K562 (cell line): Measurements from ENCODE around the gene TLE4.

Source experiments
- CBFB ChIP-seq: sonication (generic); formaldehyde crosslinking; IDR thresholded peaks from 2 replicates; pipeline ENCODE4 v1.4.0; 2020; ENCODE audit warnings: mild to moderate bottlenecking, missing genetic modification reagents
- CTCF ChIP-seq, 3 experiments: IDR thresholded peaks in 2 of 3; conservative IDR thresholded peaks in 1 of 3; 2 replicates each; pipeline ENCODE4 v1.5.1; 2011 to 2012; ENCODE audit warnings: low read length in 3 of 3, mild to moderate bottlenecking in 3 of 3, control low read depth in 2 of 3, improper control_type of control experiment in 1 of 3, inconsistent platforms in 1 of 3, low read depth in 1 of 3, mixed read lengths in 1 of 3, moderate library complexity in 1 of 3; ENCODE audit not compliant: insufficient read depth in 2 of 3
- HNRNPL ChIP-seq: fragments of 200-400 bp; formaldehyde crosslinking; IDR thresholded peaks from 2 replicates; pipeline ENCODE4 v1.6.1; 2017; ENCODE audit warnings: low read depth, mild to moderate bottlenecking, low read length
- MEF2D ChIP-seq: conservative IDR thresholded peaks from 2 replicates; pipeline ENCODE4 v1.6.1; 2016; ENCODE audit warnings: low read depth, missing genetic modification characterization, missing compliant biosample characterization
- SMC3 ChIP-seq: conservative IDR thresholded peaks from 2 replicates; pipeline ENCODE4 v1.6.1; 2011; ENCODE audit warnings: low read depth, low read length, improper control_type of control experiment; ENCODE audit not compliant: insufficient read depth
- SRSF7 ChIP-seq: fragments of 200-400 bp; formaldehyde crosslinking; optimal IDR thresholded peaks from 2 replicates; pipeline ENCODE3; 2017; ENCODE audit warnings: mild to moderate bottlenecking, low read depth, low read length
- TBP ChIP-seq: optimal IDR thresholded peaks from 2 replicates; pipeline ENCODE3; 2011; ENCODE audit warnings: low read depth, low read length, improper control_type of control experiment
- TCF7L2 ChIP-seq: fragments of 150-350 bp; IDR thresholded peaks from 2 replicates; pipeline ENCODE4 v1.6.1; 2016; ENCODE audit warnings: low read depth, mild to moderate bottlenecking, low read length, moderate library complexity
- TEAD2 ChIP-seq: fragments of 450-650 bp; IDR thresholded peaks from 2 replicates; pipeline ENCODE4 v1.6.1; 2016; ENCODE audit warnings: missing genetic modification characterization, control low read depth, missing compliant biosample characterization
- ZNF12 ChIP-seq: sonication (generic); formaldehyde crosslinking; IDR thresholded peaks from 2 replicates; pipeline ENCODE4 v1.4.0; 2020; ENCODE audit warnings: mild to moderate bottlenecking, missing genetic modification reagents
- ZNF277 ChIP-seq: fragments of 250-450 bp; sonication (Bioruptor Pico); IDR thresholded peaks from 2 replicates; pipeline ENCODE4 v1.8.0; 2022; ENCODE audit warnings: inconsistent platforms, mild to moderate bottlenecking, moderate library complexity, borderline replicate concordance
- TF ChIP-seq, protein P1 (sequence below): sonication (generic); formaldehyde crosslinking; IDR thresholded peaks from 2 replicates; pipeline ENCODE4 v1.8.1; 2022; ENCODE audit warnings: missing genetic modification reagents
- TF ChIP-seq, protein P2 (sequence below): sonication (generic); formaldehyde crosslinking; IDR thresholded peaks from 2 replicates; pipeline ENCODE4 v1.8.0; 2023; ENCODE audit warnings: mild to moderate bottlenecking, missing genetic modification reagents

DNA sequence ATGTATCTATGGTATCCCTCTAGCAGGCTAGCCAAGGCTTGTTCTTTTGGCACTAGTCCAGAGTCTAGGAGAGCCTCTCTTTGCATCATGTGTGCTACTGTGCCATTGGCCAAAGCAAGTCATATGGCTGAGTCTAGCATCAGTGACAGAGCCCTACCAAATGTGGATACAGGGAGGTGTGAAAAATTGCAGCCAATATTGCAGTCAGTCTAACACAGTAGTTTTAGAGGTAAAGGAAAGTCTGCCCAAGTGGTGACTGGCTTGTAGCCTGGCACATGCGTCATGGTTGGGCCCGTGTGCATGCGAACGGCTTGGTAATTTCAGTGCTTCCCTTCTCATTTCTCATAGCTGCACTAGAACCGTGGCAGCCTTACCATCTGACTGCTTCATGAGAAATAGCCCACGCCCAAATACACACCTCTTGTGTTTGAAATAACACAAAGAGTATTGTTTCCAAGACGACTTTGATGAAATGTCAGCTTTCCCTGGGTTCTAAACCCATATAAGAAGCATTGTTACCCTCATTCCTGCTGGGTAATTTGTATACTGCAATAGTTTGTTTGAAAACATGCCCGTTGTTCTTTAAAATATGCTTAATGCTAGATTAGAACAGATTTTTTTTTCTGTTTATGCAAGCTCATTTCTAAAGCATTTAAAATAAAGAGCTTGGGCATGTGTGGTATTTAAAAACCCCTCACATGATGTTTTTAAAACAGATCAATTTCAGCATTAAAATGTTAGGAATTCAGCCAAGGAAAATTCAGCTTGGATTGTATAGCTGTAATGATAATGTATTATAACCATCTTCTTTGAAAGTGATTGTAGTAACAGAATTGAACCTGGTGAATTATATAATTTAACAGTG is 113.2 kb downstream of the TLE4 start:
- no peak for TF ChIP-seq ZNF277 (CRISPR knock-in tag)
- TF ChIP-seq, protein P1, sequence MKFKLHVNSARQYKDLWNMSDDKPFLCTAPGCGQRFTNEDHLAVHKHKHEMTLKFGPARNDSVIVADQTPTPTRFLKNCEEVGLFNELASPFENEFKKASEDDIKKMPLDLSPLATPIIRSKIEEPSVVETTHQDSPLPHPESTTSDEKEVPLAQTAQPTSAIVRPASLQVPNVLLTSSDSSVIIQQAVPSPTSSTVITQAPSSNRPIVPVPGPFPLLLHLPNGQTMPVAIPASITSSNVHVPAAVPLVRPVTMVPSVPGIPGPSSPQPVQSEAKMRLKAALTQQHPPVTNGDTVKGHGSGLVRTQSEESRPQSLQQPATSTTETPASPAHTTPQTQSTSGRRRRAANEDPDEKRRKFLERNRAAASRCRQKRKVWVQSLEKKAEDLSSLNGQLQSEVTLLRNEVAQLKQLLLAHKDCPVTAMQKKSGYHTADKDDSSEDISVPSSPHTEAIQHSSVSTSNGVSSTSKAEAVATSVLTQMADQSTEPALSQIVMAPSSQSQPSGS (CRISPR knock-in tag): no peak
- no peak for TF ChIP-seq SRSF7
- no peak for TF ChIP-seq TCF7L2
- no peak for TF ChIP-seq CTCF (IDR thresholded peaks at IDR 0.05 in 2 of 3, conservative IDR thresholded peaks at IDR 0.05 in 1 of 3; ENCODE audit: insufficient read depth in 2 of 3, low read depth in 1 of 3, low read length in 3 of 3)
- no peak for TF ChIP-seq MEF2D (tag)
- no peak for TF ChIP-seq CBFB (CRISPR knock-in tag)
- no peak for TF ChIP-seq TBP
- TF ChIP-seq SMC3: no peak
- no peak for TF ChIP-seq ZNF12 (CRISPR knock-in tag)
- no peak for TF ChIP-seq HNRNPL
- TF ChIP-seq, protein P2, sequence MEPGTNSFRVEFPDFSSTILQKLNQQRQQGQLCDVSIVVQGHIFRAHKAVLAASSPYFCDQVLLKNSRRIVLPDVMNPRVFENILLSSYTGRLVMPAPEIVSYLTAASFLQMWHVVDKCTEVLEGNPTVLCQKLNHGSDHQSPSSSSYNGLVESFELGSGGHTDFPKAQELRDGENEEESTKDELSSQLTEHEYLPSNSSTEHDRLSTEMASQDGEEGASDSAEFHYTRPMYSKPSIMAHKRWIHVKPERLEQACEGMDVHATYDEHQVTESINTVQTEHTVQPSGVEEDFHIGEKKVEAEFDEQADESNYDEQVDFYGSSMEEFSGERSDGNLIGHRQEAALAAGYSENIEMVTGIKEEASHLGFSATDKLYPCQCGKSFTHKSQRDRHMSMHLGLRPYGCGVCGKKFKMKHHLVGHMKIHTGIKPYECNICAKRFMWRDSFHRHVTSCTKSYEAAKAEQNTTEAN (CRISPR knock-in tag): no peak
- no peak for TF ChIP-seq TEAD2 (tag)
